T-helper 22 cell (primary cell): ENCODE measurements around the gene SYNE3.

Source experiments
- DNase-seq: peaks from one replicate; pipeline ENCODE4 v3.0.0-alpha.2; 2020; ENCODE audit warnings: low read depth

SYNE3 gene

DNA sequence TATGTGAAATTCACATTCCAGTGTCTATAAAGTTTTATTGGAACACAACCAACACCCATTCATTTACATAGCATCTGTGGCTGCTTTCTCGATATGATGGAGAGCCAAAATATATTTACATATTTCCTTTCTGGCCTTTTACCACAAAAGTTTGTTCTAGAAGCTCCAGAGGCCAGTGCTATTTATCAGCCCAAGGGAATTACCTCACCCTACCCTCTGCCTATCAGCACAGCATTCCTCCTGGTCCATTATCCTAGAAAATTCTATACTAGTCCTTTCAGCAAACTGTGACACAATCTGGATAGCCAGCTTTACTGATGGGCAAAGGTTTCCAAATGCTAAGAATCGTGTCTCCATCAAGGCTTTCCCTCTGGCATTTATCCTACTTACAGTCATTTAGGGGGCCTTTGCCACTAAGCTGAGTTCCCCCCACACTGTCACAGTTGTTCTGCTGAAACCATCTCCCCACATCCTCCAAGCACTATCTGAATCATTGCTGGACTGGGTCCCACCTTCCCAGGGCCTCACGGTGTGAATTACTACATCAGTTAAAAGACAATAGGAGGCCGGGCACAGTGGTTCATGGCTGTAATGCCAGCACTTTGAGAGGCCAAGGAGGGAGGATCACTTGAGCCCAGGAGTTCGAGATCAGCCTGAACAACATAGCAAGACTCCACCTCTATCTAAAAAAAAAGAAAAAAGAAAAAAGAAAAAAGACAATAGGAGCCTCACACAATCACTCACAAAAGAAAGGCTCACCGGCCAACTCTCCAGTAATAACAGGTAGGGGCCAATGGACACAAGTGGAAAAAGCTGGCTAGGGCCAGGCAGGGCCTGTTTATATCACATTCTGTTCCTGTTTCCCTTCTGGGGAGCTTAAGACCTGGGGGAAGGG is 12.1 kb downstream of the SYNE3 start:
- no peak for DNase-seq

GRCh38 chr14:95503365-95504134 is 12.9 kb downstream of the SYNE3 start:
- DNase-seq: no peak

GRCh38 chr14:95502381-95502950 is 14.0 kb downstream of the SYNE3 start:
- DNase-seq: no peak

DNA sequence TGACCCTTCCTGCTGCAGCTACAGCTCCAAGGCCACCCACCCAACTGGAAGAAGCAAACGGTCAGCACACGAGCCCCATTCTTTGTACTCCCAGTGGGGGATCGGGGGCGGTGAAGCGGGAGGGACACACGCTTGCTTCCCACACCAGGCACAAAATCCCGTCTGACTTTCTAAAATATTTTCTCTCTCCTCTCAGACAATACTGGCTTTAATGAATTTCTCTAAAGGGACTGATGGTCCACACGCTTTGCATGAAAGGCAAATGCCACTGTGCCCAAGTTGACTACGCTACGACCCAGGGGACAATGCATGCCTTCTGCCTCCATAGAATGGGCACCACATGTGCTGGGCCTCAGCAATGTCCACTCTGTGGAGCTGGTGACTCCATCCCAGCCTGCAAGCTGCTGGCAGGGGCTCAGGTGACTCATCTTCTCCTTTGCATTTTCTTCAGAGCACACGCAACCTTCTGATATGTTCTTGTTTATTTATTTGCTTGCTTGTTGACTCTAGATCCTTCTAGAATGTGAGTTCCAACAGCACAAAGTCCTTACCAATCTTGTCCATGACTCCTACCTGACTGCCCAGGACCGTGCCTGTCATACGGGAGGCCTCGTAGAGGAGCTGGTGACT is 15.6 kb downstream of the SYNE3 start:
- no peak for DNase-seq

DNA sequence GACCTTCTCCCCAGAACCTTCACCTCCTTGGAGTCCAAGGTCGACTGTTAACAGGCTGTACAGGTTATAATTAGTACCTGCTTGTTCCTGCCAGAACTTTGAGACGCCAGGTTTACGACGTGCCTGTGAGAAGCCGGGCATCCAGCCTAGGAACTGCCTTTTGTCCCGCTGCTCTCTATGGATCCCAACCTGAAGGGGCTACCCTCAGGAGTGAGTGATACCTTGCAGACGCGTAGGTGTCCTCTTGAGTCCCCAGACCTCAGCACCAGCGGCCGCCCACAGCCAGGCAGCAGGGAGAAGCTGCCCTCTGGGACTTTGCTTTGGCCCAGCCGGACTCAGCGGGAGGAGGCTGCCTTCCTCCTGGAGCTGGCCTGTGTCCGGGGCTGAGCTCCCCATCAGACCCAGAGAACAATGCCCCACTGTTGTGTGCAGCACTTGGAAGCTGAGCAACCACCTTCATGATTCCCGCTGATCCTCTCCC is 16.2 kb downstream of the SYNE3 start:
- DNase-seq: no peak

- DNase-seq: no peak
Measured at GRCh38 chr14:95499354-95499750, 17.1 kb downstream of the SYNE3 start.

GRCh38 chr14:95498622-95499353 is 17.7 kb downstream of the SYNE3 start:
- DNase-seq: no peak

DNA sequence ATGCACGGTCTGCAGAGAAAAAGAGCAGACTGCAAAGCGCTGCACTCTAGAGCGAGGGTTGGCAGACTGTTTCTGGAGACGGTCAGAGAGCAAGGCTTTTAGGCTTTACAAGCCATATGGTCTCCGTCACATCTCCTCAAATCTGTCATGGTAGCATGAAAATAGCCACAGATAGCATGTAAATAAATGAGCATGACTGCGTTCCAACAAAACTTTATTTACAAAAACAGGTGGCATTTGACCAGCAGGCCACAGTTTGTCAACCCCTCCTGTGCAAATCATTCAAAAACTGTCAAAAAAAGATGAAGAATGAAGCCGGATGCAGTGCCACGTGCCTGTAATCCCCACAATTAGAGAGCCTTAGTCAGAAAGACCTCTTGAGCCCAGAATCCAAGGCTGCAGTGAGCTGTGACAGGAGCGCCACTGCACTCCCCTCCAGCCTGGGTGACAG is 18.9 kb downstream of the SYNE3 start:
- DNase-seq: no peak

GRCh38 chr14:95496690-95497259 is 19.7 kb downstream of the SYNE3 start:
- no peak for DNase-seq

DNA sequence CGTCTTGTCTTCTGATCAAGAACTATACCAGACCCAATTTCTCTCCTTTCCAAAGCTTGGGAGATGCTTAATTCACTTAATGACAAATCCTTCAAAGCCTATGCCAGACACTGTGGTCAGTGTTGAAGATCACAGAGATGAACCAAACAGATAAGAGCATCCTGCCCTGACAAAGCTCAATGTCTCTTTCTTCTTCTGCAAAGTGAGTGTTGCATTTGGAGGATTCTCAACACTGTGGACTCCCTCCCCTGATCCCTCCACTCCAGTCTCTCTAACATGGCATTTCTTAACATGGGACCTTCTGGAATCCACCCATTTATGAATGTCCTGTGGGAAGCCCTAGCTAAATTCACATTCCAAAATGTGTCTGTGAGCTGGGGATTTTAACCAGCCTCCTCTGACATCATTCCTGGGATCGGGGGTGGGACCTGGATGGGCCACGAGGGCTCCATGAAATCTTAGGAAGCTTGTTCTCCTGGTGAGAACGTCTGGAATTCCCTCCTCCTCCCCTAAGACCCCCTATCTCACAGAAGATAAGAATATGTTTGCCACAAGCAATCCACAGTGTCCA is 20.3 kb downstream of the SYNE3 start:
- DNase-seq: no peak

DNA sequence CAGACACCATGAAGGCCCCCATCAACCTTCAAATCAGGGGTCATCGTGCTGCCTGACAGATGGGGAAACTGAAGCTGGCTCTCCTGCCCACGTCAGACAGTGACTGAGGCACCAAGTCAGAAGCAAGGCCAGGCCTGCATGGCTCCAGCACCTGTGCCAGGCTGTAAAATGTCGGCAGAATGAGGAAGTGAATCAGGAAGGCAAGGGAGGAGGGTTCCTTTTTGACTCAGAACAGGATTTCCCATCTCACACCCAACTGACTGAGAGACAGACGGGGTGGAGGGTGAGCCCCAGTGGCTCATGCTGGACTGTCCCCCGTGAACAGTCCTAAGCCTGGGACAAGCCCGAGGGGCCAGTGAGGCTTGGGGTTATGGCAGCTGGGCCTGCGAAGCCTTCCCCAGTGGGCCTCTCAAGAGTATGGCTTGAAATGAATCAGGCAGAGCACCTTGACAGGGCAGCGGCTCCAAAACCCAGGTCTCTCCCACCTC is 20.9 kb downstream of the SYNE3 start:
- DNase-seq: no peak

DNA sequence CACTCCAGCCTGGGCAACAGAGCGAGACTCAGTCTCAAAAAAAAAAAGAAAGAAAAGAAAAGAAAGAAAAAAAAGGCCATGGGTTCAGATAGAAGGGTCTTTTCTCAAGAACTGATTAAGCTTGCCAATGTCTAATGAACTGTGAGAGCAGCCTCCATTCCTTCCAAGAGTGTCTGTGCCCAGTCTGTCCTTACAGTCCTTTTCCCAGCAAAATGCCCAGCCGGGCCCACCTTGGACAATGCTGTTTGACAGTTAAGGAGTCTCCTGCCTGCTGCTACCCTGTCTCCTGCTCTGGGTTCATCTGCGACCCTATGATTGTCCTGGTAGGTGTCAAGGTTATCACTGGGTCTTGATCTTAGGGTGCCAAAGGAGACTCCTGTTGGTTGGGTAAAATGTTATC is 21.4 kb downstream of the SYNE3 start:
- no peak for DNase-seq

DNA sequence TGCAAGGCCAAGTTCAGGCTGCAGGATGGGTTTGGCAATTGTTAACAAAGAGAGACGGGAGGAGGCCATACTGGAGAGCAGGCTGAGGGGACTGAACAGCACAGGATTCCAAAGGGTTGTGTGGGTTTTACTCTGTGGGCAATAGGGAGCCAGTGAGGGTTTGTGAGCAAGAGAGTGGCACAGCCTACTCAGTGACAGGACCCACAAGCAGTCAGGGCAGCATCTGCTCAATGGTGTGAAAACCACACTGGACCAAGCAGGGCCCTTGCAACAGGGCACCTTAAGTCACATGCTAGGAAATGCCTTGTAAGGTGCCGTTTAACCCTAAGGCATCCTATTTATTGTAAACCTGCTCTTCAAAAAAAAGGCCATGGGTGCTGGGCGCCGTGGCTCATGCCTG is 22.0 kb downstream of the SYNE3 start:
- no peak for DNase-seq

DNA sequence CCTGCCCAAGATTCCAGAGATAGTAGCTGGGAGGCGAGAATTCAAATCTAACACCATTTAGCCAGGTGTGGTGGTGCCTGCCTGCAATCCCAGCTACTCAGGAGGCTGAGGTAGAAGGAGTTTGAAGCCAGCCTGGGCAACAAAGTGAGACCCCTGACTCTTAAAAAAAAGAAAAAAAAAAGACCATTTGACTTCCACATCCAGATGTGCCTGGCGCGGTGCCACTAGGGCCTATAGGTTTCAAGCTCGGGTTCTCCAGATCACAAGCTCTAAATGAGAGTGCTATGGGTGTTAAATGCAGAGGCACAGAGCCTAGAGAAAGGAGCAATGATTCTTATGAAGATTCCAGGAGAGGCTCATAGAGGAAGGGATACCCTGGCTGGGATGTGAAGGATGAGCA is 22.5 kb downstream of the SYNE3 start:
- no peak for DNase-seq

GRCh38 chr14:95493503-95493902 is 22.9 kb downstream of the SYNE3 start:
- DNase-seq: no peak

DNA sequence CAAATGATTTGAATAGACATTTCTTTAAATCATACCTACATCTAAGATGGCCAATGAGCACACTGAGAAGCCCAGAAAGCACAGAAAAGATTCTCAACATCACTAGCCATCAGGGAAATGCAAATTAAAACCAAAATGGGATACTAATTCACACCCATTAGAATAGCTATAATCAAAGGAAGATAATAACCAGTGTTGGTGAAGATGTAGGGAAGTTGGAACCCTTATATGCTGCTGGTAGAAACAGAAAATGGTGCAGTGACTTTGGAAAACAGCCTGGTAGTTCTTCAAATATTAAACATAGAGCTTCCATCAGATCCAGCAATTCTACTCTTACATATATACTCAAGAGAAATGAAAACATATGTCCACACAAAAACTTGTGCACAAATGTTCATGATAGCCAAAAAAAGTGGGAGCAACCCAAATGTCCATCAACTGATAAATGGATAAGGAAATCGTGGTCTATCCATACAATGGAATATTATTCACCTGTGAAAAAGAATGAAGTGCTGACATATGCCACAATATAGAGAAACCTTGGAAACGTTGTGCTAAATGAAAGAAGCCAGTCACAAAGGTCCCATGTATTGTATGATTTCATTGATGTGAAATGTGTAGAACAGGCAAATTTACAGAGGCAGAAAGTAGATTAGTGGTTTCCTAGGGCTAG is 24.4 kb downstream of the SYNE3 start:
- DNase-seq: no peak

DNA sequence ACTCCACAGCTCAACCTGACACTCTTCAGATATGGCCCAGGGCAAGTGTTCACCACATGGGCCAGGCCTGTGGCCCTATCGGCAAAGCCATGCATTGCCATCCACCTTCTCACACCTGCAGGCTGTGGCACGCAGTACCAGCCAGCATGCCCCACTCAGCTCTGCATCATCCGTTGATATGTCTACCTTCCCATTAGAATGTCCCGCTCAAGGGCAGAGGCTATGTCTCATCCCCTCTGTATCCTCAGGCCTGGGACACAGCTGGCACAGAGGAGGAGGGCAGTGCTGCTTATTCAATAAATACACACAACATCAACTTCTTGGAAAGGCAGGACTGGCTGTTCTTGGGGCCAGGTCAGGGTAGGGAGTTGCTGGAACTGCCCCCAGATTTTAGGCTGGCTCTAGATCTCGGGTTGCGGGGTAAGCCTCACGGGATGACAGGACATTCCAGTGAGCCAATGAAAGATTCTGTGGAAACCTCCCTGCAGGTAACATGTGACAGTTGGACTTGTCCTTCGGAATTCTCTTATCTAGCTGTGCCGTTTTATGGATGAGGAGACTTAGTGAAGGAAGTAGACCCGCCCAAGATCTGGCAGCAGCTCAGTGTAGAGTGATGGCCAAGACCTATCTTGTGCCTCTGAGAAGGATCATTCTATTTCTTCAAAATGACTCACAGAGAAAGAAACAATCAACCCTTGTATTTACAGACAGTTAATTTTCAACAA is 25.6 kb downstream of the SYNE3 start:
- no peak for DNase-seq

DNA sequence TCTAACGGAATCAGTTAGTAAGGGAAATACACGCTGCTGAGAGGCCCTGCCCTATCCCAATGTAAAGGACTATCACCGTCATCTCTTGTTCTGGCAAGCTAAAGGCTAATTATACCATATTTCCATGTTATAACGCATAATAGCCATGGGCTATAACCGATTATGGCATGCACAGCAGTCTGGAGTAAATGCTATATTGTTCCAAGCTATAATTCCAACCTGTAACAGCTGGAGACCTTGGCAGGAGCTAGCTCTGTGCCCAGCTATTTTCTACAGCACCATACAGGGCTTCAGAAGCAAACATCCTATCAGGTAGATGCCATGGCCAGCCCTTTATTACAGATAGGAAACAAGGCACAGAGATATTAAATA is 26.3 kb downstream of the SYNE3 start:
- DNase-seq: no peak
